ENCODE results near the gene ULK3. TPM values are rescaled to one million over a fixed set of nuclear protein-coding genes. Genes with fewer than 3 reads are reported as not detected.
"Not testable (repeated sequence)": the region's sequence is repeated elsewhere in the genome, so short reads cannot be mapped to it uniquely, and the experiment has no call there.

ULK3 gene, protein sequence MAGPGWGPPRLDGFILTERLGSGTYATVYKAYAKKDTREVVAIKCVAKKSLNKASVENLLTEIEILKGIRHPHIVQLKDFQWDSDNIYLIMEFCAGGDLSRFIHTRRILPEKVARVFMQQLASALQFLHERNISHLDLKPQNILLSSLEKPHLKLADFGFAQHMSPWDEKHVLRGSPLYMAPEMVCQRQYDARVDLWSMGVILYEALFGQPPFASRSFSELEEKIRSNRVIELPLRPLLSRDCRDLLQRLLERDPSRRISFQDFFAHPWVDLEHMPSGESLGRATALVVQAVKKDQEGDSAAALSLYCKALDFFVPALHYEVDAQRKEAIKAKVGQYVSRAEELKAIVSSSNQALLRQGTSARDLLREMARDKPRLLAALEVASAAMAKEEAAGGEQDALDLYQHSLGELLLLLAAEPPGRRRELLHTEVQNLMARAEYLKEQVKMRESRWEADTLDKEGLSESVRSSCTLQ
- 10 to 100 TPM; 34.9 to 49.3 (median 45.9) TPM for total RNA-seq
- 35.0 TPM for polyA plus RNA-seq
- long read RNA-seq, donor 1, transcript ULK3-202 (15 exons, 2,738 nt): minor isoform, 22 of 198 reads
- long read RNA-seq, donor 1, transcript ULK3-220 (16 exons, 2,611 nt): major isoform, 67 of 198 reads
- long read RNA-seq, donor 1, partial matches to known transcripts: 46 of 198 reads
- long read RNA-seq, donor 1, other reads (novel, unspliced or antisense): 61 of 198 reads
- long read RNA-seq, donor 2, transcript ULK3-220 (16 exons, 2,611 nt): minor isoform, 20 of 105 reads
- long read RNA-seq, donor 2, transcript ULK3-201 (16 exons, 2,623 nt): major isoform, 26 of 105 reads
- long read RNA-seq, donor 2, partial matches to known transcripts: 17 of 105 reads
- long read RNA-seq, donor 2, other reads (novel, unspliced or antisense): 34 of 105 reads
- long read RNA-seq, donor 3, transcript ULK3-202 (15 exons, 2,738 nt): minor isoform, 31 of 434 reads
- long read RNA-seq, donor 3, transcript ULK3-220 (16 exons, 2,611 nt): major isoform, 106 of 434 reads
- long read RNA-seq, donor 3, partial matches to known transcripts: 175 of 434 reads
- long read RNA-seq, donor 3, other reads (novel, unspliced or antisense): 117 of 434 reads
- long read RNA-seq, donor 4, transcript ULK3-202 (15 exons, 2,738 nt): minor isoform, 7 of 118 reads
- long read RNA-seq, donor 4, transcript ULK3-220 (16 exons, 2,611 nt): major isoform, 19 of 118 reads
- long read RNA-seq, donor 4, transcript ULK3-201 (16 exons, 2,623 nt): minor isoform, 12 of 118 reads
- long read RNA-seq, donor 4, transcript ULK3-222 (15 exons, 2,951 nt): minor isoform, 6 of 118 reads
- long read RNA-seq, donor 4, partial matches to known transcripts: 39 of 118 reads
- long read RNA-seq, donor 4, other reads (novel, unspliced or antisense): 35 of 118 reads

DNA sequence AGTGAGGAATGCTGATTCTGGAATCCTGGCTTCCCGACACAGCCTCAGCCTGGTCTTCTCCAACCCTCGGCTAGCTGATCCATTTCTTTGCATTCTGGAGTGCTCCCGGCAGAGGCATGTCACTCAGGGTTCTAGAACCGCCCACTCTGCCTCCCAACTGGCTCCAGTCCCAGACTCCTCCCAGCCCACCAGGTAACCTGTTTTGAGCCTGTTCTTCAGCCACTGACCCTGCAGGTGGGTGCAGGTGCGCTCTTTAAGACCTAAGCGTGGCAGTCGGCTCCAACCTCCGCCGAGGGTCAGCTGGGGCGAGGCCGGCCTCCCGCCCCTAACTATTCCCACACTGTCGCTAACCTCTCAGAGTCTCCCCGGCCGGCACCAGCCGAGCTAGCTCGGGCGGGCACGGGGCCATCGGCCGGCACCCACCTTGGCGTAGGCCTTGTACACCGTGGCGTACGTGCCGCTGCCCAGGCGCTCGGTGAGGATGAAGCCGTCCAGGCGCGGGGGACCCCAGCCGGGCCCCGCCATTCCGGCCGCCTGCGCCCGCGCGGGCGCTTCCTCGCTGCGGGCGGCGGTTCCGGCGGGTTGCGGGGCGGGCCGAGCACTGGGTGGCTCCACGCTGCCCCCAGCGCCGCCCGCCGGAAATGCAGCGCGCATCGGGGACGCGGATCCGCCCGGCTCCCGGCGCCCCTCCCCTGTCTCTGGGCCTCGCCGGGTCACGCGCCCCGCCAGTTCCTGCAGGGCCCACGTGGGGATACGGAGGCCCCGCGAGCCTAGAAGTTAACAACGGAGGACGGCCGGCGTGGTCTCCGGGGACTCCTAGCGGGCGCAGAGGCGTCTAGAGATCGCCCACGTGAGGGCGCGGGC lies at the start of gene ULK3:
ULK3 (minus strand) TSS at position 576 of the 864 bp plus-strand sequence; CDS start at position 525, 51 bp downstream.
- WGBS: under 1% methylated on average over 84 of the region's 84 CpGs
- peak within 1 kb of the TSS; percentile 71 for H3K4me3 ChIP-seq (ENCODE audit: low read length)
- H3K27ac ChIP-seq (ENCODE audit: low read length): peak within 1 kb of the TSS; percentile 71
- H3K4me1 ChIP-seq (ENCODE audit: control insufficient read depth, insufficient read depth, low read length): peaks cover 2% of the 10 kb centered on the region
- DNase-seq: peak; percentile 92 to 97 (median 97)
- H3K27me3 ChIP-seq (ENCODE audit: control insufficient read depth, insufficient read depth): no peaks in the 10 kb centered on the region
- peak; percentile 89 to 91 for ATAC-seq
- intact Hi-C loops (cut with DNase I): loop anchor here in 1 of 4 donors (10.0 kb wide), 1 partner anchor 52 kb away; the partner anchor contains the start of gene MPI
- no peaks in the 10 kb centered on the region for H3K9me3 ChIP-seq (ENCODE audit: control insufficient read depth, low read length)

DNA sequence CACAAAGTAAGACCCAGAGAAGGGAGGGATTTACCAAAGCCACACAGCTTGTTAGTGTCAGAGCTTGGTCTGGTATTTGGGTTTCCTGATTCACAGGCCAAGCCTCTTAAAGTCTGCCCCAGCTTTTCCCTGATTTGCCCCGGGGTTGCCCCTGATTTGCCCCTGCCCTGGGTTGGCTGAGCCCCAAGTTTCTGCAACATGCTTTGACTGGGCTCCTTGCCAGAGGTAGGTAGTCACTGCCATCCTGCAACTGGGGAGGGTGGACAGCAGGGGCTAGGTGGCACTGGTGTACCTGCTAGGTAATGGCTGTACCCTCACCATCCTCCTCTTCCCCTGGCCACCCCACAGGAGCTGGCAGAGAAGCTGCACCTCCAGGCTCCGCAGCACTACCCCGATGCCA lies 49.4 kb upstream of the ULK3 start:
- H3K4me3 ChIP-seq (ENCODE audit: low read length): no peak overlapping the region
- no peak for DNase-seq
- no peak overlapping the region for H3K27ac ChIP-seq (ENCODE audit: low read length)
- 88% methylated on average over 3 of the region's 3 CpGs for WGBS
- no peaks in the 10 kb centered on the region for H3K27me3 ChIP-seq (ENCODE audit: control insufficient read depth, insufficient read depth)
- no peaks in the 10 kb centered on the region for H3K9me3 ChIP-seq (ENCODE audit: control insufficient read depth, low read length)
- intact Hi-C loops (cut with DNase I): loop anchor here in 1 of 4 donors (10.0 kb wide), 1 partner anchor 48 kb away; the partner anchor contains the start of gene ULK3
- ATAC-seq: no peak
- peaks cover 11% of the 10 kb centered on the region for H3K4me1 ChIP-seq (ENCODE audit: control insufficient read depth, insufficient read depth, low read length)

DNA sequence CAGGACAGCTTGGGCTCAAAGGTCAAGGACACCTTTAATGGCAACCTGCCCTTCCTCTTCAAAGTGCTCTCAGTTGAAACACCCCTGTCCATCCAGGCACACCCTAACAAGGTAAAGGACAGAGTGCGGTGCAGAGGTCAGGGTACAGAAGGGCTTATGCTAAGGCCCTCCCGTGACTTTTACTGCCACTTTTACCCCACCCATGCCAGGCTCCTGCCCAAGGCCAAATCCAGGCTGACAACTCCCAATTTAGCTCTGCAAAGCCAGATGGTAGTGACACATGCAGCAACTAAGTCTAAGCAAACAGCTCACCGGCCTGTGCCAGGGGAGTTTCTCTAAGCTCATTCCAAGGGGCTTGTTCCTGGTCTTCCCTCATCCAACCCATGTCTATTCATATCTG lies 48.5 kb upstream of the ULK3 start:
- Histone ChIP-seq H3K4me1 (ENCODE audit: control insufficient read depth, insufficient read depth, low read length) (peaks cover 11% of the 10 kb centered on the region), H3K9me3 (ENCODE audit: control insufficient read depth, low read length) (no peaks in the 10 kb centered on the region), H3K4me3 (ENCODE audit: low read length) (no peak overlapping the region), H3K27ac (ENCODE audit: low read length) (no peak overlapping the region), H3K27me3 (ENCODE audit: control insufficient read depth, insufficient read depth) (no peaks in the 10 kb centered on the region)
- 86% methylated on average over 3 of the region's 3 CpGs for WGBS
- intact Hi-C loops (cut with DNase I): loop anchor here in 1 of 4 donors (10.0 kb wide), 1 partner anchor 47 kb away; the partner anchor contains the start of gene ULK3
- ATAC-seq (no peak), DNase-seq (no peak)

DNA sequence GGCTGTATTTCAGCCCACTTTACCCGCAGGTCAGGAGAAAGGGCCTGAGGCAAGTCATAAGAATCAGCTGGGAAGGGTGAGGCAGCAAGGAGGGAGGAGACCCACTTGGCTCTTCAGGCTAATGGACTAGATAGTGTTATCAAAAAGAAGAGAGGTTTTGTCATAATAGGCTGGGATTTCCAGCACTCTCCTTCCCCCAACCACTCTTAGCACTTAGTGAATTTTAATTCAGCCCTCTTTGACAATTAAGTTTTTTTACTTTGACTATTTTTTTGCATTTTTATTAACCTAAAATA lies 47.7 kb upstream of the ULK3 start:
- Histone ChIP-seq H3K27ac (ENCODE audit: low read length) (peak overlapping the region; percentile 40), H3K4me1 (ENCODE audit: control insufficient read depth, insufficient read depth, low read length) (peaks cover 11% of the 10 kb centered on the region), H3K9me3 (ENCODE audit: control insufficient read depth, low read length) (no peaks in the 10 kb centered on the region), H3K4me3 (ENCODE audit: low read length) (peak overlapping the region; percentile 52), H3K27me3 (ENCODE audit: control insufficient read depth, insufficient read depth) (no peaks in the 10 kb centered on the region)
- ATAC-seq: no peak
- 0% methylated on average over 1 of the region's 1 CpG for WGBS
- intact Hi-C loops (cut with DNase I): loop anchor here in 1 of 4 donors (10.0 kb wide), 1 partner anchor 46 kb away; the partner anchor contains the start of gene ULK3
- no peak for DNase-seq

DNA sequence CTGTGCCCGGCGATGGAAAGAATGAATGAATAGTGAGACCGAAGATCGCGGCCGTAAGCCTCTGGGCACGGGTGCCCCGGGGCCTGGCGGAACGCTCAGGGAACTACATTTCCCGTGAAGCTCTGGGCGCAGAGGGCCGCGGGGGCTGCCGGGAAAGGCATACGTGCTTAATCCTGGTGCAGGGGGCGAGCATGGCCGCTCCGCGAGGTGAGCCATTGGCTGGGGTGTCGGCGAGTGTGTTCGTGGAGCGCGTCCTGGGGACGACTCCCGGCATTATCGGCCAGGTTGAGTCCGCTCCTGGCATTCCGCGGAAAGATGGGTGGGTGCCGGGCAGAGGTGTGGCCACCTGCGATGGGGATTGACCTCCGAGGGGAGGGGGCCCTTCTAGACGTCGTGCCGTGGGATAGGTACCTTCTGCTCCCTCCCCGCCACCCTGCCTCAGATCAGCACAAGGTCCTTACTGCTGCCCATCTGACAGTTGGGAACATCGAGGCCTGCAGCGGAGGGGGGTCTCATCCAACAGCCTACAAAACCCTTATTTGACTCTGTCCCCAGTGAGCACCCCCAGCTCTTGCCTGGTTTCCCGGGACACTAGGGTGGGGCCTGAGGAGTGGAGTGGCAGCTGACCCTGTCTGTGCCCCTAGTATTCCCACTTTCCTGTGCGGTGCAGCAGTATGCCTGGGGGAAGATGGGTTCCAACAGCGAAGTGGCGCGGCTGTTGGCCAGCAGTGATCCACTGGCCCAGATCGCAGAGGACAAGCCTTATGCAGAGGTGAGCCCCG lies 47.1 kb upstream of the ULK3 start, which contains the start of gene MPI:
MPI (plus strand) TSS at position 160 of the 782 bp plus-strand sequence; CDS start at position 192, 32 bp downstream.
- Histone ChIP-seq H3K27me3 (ENCODE audit: control insufficient read depth, insufficient read depth) (no peaks in the 10 kb centered on the region), H3K4me1 (ENCODE audit: control insufficient read depth, insufficient read depth, low read length) (peaks cover 11% of the 10 kb centered on the region), H3K9me3 (ENCODE audit: control insufficient read depth, low read length) (no peaks in the 10 kb centered on the region), H3K27ac (ENCODE audit: low read length) (peak within 1 kb of the TSS; percentile 40), H3K4me3 (ENCODE audit: low read length) (peak within 1 kb of the TSS; percentile 52)
- WGBS: 1% methylated on average over 47 of the region's 47 CpGs
- peak; percentile 87 to 95 (median 93) for DNase-seq
- intact Hi-C loops (cut with DNase I): loop anchor here in 1 of 4 donors (10.0 kb wide), 1 partner anchor 45 kb away; the partner anchor contains the start of gene ULK3
- ATAC-seq: peak; percentile 97

DNA sequence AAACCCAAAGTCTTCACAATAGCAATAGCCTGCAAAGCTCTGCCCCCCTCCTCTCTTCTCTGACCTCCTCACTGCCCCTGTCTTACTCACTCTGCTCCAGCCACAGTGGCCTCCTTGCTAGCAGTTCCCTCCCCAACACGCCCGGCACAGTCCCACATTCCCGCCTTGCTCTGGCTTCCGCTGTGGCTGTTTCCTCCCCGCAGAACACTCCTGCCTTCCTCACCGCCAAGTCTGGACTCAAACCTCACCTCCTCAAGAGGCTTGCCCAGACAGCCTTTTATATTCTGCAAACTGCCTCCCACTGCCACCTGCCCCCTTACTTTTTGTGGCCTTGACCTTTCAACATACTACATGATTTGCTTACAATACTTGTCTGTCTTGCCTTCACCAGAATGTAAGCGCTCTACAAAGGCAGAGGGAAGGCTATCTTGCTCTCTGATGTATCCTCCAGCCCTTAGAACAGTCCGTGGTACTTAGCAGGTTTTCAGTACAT lies 46.5 kb upstream of the ULK3 start:
- H3K27me3 ChIP-seq (ENCODE audit: control insufficient read depth, insufficient read depth): no peaks in the 10 kb centered on the region
- intact Hi-C loops (cut with DNase I): no loop called here
- 6% methylated on average over 8 of the region's 8 CpGs for WGBS
- peak overlapping the region; percentile 52 for H3K4me3 ChIP-seq (ENCODE audit: low read length)
- DNase-seq: peak; percentile 53 to 78 (median 74)
- H3K27ac ChIP-seq (ENCODE audit: low read length): peak overlapping the region; percentile 4
- H3K4me1 ChIP-seq (ENCODE audit: control insufficient read depth, insufficient read depth, low read length): peaks cover 11% of the 10 kb centered on the region
- no peaks in the 10 kb centered on the region for H3K9me3 ChIP-seq (ENCODE audit: control insufficient read depth, low read length)
- ATAC-seq: peak; percentile 71 to 77

DNA sequence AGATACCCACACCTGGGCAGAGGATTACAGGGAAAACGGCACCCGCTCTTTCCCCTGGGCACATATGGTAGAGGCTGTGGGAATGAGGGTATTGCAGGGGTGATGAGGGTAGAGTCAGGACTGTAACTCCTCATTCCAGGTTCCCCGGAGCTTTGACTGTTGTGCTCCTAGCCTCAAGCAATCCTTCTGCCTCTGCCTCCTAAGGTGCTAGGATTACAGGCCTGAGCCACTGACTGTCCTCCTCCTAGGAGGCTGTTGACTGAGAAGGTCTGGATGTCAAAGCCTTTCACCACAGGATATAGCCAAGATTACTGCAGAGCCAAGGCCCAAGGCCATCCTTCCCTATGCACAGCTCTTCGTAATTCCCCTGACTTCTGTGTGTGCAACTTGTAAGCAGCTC lies 45.8 kb upstream of the ULK3 start:
- ATAC-seq (no peak), DNase-seq (no peak)
- intact Hi-C loops (cut with DNase I): no loop called here
- H3K9me3 ChIP-seq (ENCODE audit: control insufficient read depth, low read length): no peaks in the 10 kb centered on the region
- no peaks in the 10 kb centered on the region for H3K27me3 ChIP-seq (ENCODE audit: control insufficient read depth, insufficient read depth)
- H3K27ac ChIP-seq (ENCODE audit: low read length): peak overlapping the region; percentile 4
- H3K4me3 ChIP-seq (ENCODE audit: low read length): no peak overlapping the region
- WGBS: 86% methylated on average over 4 of the region's 4 CpGs
- H3K4me1 ChIP-seq (ENCODE audit: control insufficient read depth, insufficient read depth, low read length): peaks cover 11% of the 10 kb centered on the region

DNA sequence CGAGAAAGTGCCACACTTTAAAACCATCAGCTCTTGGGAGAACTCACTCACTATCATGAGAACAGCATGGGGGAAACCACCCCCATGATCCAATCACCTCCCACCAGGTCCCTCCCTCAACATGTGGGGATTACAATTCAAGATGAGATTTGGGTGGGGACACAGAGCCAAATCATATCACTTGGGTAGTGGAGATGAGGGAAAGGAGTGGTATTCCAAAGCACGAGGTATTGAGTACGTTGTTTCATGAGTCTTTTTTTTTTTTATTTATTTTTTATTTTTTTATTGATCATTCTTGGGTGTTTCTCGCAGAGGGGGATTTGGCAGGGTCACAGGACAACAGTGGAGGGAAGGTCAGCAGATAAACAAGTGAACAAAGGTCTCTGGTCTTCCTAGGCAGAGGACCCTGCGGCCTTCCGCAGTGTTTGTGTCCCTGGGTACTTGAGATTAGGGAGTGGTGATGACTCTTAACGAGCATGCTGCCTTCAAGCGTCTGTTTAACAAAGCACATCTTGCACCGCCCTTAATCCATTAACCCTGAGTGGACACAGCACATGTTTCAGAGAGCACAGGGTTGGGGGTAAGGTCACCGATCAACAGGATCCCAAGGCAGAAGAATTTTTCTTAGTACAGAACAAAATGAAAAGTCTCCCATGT lies 44.7 kb upstream of the ULK3 start:
- ATAC-seq; intact Hi-C loops (cut with DNase I); DNase-seq; H3K27me3 ChIP-seq (ENCODE audit: control insufficient read depth, insufficient read depth); H3K4me3 ChIP-seq (ENCODE audit: low read length); H3K9me3 ChIP-seq (ENCODE audit: control insufficient read depth, low read length); H3K27ac ChIP-seq (ENCODE audit: low read length): not testable (repeated sequence)
- peaks cover 11% of the 10 kb centered on the region for H3K4me1 ChIP-seq (ENCODE audit: control insufficient read depth, insufficient read depth, low read length)
- 60% methylated on average over 10 of the region's 10 CpGs for WGBS

All from right cardiac atrium (tissue), 5 donors.